CD4-positive, alpha-beta T cell treated with Interleukin-15 for 4 hours (primary cell): Measurements from ENCODE around the gene FAM219A.

ENCODE experiments used
- DNase-seq: peaks from one replicate; pipeline ENCODE4 v3.0.0-alpha.2; 2020; ENCODE audit warnings: low spot score

The FAM219A gene, protein sequence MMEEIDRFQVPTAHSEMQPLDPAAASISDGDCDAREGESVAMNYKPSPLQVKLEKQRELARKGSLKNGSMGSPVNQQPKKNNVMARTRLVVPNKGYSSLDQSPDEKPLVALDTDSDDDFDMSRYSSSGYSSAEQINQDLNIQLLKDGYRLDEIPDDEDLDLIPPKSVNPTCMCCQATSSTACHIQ

DNA sequence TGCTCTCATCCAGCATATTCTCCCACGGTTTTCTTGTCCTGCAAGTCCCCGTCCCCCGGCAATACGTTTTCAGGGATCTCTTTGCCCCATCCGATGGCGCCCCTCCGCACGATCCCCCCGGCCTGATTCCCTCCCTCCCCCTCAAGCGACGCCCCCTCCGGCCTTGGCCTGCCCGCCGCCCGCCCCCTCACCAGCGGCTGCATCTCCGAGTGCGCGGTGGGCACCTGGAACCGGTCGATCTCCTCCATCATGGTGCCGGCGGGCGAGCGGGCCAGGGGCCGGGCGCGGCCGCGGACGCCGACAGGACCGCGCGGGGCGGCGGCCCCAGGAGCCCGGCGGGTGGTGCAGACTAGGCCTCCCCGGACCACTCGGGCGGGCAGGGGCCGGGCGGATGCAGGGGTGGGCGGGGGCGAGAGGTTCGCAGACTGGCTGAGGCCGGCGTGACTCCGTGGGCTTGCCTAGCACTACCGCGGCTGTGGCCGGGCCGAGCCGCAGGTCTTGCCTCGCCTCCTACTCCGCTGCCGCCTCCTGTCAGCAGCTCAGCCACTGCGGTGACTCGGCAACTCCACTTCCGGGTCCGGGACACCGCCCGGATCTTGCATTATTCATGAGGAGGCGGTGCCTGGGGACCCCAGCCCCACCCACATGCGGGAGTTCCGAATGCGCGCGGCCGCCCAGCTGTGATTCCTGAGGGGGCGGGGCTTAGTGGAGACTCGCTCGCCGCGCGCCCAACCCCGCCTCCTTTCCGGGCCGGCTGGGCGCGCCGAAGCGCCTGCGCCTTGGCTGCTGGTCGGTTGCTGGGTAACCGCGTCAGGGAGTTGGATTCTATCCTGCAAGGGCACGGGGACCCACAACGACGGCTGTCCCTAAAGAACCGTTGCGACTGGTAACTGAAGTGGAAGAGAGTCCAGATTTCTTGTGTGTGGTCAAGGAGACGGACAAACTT is at the start of gene FAM219A, which contains the start of gene DNAI1:
Gene FAM219A, minus strand, starts transcription at position 558 of the 946 bp plus-strand sequence. Its CDS starts 307 bp downstream, at position 251.
Gene DNAI1, plus strand, starts transcription at position 793 of the 946 bp plus-strand sequence. CDS start 201 bp downstream, outside the sequence.
- peak; percentile 99 for DNase-seq

DNA sequence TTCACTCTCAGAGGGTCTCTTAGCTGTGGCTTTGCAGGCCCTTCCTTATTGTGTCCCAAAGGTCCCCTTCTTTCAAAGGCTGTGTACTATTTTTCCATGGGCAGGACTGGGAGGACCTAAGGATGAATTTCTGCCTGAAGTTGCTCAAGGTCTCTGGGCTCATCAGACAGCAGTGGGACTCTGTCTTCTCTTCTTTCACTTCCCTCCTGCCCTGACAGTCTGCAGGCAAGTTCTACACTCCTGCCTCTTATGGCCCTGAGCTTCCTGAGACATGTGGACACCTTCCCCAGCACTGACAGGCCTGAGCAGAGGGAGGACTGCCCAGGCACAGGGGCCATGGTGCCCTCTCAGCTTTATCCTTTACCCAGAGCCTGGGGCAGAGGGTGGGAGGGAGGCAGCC is 49.6 kb upstream of the FAM219A start:
- no peak for DNase-seq

DNA sequence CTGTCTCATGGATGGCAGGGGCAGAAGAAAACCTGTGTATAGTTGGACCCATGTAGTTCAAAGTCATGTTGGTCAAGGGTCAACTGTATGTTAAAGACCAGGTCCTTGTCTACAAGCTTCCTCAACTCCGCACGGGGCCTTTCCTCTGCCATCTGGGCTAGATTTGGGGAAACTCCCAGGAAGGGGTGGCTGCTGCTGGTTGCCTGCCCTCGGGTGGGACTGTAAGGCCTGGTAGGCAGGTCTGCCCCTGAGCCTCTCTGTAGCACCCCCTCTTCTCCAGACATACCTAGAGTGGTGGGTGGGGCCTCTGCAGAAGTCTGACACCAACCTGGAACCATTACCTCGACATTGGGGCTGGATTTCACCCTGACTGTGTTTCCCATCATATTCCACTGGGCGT is 49.2 kb upstream of the FAM219A start:
- DNase-seq = no peak

DNA sequence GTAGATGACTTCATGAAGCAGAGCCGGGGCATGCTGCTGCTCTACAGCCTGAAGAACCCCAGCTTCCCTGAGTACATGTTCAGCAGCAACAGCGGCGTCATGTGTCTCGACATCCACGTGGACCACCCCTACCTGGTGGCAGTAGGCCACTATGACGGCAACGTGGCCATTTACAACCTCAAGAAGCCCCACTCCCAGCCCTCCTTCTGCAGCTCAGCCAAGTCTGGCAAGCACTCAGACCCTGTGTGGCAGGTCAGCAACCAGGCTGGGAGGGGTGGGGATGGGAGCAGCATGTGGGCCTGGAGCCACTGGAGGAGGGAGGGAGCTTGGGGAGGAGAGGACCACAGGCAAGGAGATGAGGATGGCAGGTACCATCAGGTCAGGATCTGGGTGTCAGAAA is 48.3 kb upstream of the FAM219A start:
- no peak for DNase-seq

DNA sequence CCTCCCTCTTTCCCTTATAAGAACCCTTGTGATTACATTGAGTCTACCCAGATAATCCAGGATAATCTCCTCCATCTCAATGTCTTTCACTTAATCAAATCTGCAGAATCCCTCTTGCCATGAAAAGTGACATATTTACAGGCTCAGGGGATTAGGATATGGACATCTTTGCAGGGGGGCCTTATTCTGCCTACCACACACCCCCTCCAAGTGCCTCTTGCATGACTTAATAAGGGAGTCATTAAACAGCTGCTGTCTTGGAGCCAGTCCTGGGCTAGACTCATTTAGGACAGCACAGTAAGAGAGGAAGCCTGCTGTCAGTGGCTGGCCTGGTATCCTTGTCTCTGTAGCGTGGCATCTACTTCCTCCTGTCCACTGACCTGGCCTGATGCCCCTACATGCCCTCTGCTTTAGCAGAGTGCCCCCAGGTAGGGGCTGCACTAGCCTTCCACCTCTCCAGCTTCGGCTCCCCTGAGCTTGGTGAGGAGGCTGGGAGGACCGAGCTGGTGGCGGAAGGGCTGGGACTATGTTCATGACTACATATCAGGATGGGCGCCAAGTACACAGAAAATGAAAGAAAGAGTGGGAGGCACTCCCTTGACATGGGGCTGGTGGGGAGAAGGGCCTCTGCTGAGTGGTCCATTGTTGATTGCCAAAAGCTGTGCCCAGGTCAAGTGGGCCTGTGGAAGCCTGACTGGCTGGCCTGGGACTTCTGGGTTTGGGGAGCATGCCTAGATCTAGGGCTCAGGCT is 47.2 kb upstream of the FAM219A start:
- DNase-seq = no peak

DNA sequence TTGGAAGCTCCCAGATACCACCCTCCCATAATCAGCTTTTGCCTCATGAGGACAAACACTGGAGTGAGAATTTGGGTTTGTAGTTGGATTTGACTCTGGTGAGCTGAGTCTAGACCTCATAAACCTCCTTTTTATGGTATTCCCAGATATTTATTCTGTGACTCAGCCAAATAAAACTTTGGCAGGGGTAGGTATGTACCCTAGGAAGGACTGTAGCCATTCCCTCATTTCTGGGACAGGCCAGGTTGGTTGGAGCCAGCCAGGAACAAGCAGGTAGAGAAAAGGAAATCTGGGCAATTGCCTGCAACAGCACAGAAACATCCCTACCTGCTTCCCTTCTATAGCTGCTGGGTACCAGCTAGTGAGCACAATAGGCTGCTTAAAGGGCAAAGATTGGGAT is 45.0 kb upstream of the FAM219A start:
- DNase-seq = no peak

DNA sequence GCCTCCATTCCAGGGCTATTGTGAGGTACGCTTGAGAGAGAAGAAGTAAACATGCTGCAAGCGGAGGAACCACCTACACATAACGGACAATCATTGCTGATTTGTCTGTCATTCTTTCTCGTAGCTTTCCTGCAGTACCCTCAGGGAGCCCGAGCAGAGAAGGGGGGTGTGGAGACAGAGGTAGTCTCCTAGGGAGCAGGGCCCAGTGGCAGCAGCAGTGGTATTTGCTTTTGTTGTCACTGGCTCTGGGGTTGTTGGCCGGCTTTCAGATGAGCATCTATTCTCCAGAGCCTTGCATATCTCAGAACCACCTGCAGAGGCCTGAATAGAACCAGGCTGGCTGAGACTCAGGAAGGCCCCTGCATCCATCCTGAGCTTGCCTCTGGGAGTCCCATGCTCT is 44.5 kb upstream of the FAM219A start:
- no peak for DNase-seq

DNA sequence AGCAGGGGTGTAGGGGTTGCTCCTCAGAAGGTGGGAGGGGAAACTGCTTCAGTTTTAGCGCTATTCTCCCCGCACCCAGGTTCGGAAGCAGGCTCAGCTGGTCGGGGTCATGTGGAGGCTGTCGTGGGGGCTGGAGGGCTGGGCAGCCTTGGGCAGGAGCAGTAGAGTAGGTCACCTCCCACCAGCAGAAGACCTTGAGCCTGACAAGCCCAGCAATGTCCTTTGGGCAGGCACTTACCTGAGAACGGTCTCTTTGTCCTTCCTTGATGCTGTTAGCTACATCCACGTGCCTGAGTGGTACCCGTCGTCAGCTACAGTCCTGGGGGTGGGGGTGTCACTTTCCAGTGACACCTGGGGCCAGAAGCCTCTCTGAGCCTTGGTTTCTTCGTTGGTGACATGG is 44.1 kb upstream of the FAM219A start:
- no peak for DNase-seq

DNA sequence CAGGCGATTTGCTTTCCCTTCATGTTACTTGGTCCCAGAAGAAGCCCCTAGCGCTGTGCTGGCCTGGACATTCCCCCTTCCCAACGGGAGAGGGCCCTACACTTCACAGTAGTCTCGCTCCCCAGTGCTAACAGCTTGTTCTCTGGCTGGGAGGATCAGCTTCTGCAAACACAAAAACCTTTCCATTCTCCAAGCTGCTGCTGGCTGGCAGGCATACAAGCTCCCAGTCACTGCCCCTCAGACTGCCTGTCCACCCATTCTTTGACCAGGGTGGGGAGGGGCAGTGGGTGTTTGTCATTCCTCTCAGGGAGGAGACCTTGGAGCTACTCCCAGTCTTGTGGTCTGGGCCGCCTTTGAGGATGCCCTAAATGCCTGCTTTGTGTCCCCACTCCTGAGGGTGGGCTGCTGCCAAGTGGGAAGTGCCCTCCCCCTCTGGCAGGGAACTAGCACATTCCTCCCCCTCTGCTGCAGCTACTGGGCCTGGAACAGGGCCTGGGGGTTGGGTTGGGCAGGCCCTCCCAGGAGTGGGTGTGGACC is 43.6 kb upstream of the FAM219A start:
- DNase-seq = no peak

DNA sequence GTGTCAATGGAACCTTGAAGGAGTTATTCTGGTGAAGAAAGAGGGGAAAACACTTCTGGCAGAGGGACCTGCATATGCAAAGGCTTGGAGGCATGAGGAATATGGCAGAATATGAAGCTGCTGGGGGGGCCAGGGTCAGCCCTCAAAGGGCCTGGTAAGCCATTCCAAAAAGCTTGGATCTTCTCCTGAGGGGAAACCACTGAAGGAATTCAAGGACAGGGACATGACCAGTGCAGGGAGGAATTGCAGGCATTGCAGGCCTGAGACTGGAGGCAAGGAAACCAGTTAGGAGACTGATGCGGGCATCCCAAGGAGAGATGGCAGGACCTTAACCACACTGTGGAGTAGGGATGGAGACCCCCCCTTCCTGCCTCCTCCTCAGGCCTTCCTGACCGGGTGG is 43.0 kb upstream of the FAM219A start:
- no peak for DNase-seq

DNA sequence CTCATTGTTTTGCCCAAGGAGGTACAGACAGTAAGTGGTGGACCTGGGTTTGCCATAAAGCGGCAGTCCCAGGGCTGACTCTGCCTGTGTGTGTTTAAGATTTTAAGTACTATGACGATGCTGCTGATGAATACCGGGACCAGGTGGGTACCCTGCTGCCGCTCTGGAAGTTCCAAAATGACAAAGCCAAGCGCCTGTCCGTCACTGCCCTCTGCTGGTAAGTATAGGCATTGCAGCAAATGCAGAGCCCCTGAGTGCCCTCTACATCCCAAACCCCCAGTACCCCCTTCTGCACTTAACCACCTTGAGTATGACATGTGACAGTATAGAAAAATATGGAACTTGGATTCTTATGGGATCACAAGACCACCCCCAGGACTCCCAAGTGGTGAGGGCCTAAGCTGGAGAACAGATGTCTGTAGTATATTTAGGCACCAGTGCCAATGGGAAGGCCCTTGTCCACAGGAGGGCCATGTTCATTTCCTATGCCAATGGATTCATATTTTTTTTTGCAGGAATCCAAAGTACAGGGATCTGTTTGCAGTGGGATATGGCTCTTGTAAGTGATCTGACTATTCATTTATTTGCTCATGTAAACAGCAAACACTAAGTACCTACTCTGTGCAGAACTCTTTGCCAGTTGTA is 42.4 kb upstream of the FAM219A start:
- peak; percentile 72 for DNase-seq

DNA sequence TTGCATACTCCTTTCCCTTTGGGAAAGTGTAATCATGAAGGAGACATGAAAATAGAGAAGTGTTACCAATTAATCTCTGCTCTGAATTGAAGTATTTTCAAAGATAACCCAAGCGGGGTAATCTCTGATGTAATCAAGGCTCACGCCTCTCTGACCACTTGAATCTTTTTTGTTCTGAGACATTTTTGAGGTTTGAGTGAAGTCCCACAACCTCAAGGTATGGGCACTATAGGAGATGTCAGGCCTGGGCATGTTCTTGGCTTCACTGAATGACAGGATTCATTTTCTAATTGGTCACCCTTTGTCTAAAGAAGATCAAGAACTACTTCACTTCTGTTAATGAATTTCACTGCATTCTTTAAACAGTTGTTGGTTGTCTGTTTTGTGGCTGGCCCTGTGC is 40.7 kb upstream of the FAM219A start:
- no peak for DNase-seq

DNA sequence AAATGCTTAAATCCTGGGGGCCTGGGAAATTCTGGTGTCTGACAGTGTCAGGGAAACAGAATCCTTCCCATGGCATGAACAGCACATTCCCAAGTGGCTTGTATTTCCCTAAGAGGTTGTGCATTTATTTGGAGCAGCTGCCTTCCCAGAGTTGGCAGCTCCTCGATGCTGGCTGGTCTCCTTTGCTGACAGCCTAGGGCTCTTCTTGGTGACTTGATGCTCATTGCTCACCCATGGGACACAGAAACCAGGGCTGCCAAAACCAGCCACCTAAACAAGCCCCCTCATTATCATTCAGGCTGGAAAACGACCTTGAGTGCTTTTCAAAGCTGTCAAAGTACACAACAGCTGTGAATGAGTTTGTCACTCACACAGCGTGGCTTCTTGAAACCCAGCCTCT is 40.2 kb upstream of the FAM219A start:
- no peak for DNase-seq

DNA sequence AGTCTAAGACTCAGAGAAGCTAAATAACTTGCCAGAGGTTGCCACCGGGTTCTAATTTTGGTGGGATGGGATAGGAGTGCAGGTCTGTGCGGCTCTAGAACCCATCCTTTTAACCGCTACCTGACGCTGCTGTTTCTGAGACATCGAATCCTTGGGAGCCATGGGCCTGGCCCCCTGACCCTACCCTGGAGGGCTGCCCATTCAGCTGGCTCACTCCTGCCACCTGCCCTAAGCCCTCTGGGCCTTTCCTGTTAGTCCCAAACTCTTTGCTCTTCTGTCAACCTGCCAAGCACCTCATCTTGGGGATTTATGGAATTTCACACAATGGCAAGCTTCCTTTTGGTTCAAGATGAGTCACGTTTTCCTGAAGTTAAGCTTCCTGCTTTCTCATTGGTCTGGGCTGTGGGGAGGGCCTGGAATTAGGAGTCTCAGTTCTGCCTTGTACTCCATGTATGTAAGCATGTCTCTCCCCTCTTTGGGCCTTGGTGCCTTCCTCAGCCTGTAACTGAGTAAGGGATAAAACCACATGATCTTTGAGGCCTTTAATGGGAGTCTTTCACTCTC is 37.9 kb upstream of the FAM219A start:
- DNase-seq = no peak

DNA sequence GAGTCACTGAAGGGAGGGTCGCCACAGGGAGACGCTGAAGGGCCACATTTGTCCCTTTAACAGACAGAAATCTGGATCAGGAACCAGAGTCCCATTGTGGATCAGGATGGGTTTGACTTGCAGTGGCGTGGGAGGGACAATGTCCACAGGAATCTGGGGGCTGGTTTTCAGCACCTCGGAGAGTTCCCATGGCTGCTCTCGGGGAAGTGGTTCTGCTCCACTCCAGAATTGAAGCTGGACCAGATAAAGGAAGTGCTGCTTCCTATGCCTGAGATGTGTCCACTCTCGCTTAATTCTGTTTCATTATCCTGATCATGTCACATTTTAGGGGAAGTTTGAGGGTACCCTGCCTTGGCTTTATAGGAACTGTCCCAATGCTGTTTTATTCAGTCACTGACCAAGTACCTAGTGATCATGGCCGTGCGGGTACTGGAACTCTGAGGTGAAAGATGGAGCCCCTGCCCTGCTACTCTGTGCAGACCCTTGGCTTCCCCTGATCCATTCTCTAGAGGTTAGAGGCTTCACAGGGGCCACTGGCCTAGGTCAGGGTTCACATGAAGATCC is 35.7 kb upstream of the FAM219A start:
- peak; percentile 16 for DNase-seq

DNA sequence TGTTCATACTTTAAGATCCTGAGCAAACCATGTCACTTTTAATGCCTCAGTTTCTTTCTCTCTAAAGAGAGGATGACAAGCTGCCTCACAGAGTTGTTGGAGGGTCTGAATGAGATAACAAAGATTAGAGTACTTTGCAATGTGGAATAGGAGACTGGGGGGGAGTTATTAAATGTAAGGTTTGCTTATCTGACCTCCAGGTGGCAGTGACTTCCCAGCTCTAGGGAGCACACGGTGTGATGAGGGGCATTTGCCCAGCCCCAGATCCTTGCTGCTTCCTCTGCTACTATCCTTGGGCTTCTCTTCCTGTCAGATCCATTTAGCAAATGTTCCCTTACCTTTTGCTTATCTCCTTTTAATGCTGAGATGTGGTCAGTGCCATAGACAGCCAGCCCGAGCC is 33.7 kb upstream of the FAM219A start:
- no peak for DNase-seq

DNA sequence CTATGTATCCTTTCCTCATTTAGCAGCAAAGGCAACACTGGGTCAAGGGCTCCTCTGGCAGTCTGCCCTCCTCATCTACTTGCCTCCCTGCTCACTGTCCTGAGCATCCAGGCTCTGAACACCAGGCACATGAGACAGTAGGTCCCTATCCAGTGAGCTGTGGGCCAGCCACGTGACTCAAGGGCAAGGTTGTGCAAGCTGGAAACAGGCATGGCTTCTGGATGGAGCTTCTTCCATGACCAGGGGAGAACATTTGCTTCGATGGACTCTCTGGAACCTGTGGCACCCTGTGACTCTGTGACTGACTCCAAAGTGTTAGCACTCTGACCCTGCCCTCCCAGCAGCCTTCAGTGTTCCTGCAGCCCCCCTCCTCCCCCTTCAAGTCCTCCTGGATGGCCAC is 33.2 kb upstream of the FAM219A start:
- no peak for DNase-seq

DNA sequence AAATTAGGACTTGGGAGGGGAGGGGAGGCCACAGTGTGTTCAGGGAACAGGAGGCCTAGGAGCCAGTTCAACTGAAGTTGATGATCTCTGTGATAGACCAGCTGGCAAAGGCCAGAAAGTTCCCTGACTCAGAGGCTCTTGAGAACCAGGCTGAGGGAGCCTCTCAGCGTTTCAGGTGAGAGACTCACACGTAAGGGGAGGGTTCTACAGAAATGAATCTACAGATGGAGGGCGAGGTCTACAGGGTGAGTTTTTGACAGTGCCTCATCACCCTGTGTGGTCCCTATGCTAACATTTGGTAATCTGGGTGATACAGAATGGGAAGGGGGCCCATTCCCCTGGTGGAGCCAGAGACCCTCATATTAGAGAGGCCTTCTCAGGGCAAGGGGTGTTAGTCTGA is 32.4 kb upstream of the FAM219A start:
- DNase-seq = no peak

DNA sequence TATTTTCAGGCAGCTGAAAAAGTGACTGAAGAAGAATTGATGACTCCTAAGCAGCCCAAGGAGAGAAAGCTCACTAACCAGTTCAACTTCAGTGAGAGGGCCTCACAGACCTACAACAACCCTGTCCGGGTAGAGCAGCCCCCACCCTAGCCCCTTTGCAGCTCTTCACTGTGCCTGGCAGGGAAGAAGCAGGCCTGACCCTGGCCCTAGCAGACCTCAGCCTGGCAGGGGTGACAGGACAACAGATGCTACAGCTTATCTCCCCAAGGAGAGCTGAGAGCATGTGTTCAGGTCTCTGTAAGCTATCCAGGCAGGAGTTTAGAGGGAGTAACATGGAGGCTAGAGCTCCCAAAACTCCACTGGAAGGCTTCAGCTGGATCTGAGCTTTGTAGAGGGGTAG is 32.0 kb upstream of the FAM219A start:
- no peak for DNase-seq

DNA sequence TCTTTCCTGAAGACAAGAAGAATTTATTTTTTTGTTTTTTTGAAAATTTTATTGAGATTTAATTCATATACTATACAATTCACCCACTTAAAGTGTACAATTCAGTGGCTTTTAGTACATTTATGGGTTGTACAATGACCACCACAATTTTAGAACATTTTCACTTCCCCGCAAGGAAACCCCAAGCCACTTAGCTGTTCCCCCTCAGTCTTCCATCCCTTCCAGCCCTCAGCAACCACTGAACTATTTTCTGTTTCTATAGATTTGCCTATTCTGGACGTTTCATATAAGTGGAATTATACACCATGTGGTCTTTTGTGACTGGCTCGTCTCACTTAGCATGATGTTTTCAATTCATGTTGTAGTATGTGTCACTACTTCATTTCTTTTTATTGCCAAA is 28.2 kb upstream of the FAM219A start:
- DNase-seq = no peak

DNA sequence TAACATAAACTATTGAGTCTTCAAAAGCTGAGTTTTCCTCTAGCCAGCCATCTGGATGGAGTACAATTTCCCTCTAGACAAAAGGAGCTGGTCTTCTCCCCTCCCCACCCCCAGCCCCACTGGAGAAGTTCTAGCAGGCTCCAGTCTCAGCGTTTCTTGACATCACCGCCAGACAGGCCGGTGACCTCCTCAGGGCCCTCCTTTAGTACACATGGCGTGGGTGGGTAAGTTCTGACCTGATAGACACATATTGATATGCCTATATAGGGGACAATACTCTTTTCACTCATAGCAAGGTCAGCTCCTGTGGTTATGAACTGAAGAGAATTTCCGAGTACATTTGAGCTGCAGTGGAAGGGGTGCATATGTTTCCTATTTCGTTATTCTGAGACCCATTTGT is 27.5 kb upstream of the FAM219A start:
- DNase-seq = no peak
